Measurements from ENCODE around the gene HPD. TPM values are rescaled to one million over a fixed set of nuclear protein-coding genes. Genes with fewer than 3 reads are reported as not detected.
"Not testable (repeated sequence)": the region's sequence is repeated elsewhere in the genome, so short reads cannot be mapped to it uniquely, and the experiment has no call there.

HPD gene
- total RNA-seq, 1 donor from 2014 or later = not detected

DNA sequence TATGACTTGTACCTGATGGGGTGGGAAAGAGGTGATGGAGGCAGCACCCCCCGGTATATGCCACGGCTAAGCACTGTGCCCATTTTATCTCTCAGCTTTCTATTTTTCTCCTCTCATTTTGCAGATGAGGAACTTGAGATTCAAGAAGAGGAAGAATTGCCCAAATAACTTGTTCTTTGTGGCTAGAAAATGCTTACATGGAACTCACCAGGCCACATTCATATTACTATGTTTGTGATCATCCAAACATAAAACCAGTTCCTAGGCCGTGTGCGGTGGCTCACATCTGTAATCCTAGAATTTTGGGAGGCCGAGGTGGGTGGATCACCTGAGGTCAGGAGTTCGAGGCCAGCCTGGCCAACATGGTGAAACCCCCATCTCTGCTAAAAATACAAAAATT is 15.4 kb upstream of the HPD start:
- Mint-ChIP-seq H3K27ac (ENCODE audit: unreplicated experiment) (no peak overlapping the region), H3K36me3 (ENCODE audit: unreplicated experiment) (no peaks in the 10 kb centered on the region), H3K9me3 (ENCODE audit: unreplicated experiment) (no peaks in the 10 kb centered on the region), H3K27me3 (ENCODE audit: unreplicated experiment) (no peaks in the 10 kb centered on the region), H3K4me1 (ENCODE audit: unreplicated experiment) (peaks cover 3% of the 10 kb centered on the region), H3K4me3 (ENCODE audit: unreplicated experiment) (no peak overlapping the region)
- TF ChIP-seq, protein P1, sequence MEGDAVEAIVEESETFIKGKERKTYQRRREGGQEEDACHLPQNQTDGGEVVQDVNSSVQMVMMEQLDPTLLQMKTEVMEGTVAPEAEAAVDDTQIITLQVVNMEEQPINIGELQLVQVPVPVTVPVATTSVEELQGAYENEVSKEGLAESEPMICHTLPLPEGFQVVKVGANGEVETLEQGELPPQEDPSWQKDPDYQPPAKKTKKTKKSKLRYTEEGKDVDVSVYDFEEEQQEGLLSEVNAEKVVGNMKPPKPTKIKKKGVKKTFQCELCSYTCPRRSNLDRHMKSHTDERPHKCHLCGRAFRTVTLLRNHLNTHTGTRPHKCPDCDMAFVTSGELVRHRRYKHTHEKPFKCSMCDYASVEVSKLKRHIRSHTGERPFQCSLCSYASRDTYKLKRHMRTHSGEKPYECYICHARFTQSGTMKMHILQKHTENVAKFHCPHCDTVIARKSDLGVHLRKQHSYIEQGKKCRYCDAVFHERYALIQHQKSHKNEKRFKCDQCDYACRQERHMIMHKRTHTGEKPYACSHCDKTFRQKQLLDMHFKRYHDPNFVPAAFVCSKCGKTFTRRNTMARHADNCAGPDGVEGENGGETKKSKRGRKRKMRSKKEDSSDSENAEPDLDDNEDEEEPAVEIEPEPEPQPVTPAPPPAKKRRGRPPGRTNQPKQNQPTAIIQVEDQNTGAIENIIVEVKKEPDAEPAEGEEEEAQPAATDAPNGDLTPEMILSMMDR (IDR thresholded peaks at IDR 0.05) = no peak
- no peak for DNase-seq (ENCODE audit: extremely low spot score, unreplicated experiment)

DNA sequence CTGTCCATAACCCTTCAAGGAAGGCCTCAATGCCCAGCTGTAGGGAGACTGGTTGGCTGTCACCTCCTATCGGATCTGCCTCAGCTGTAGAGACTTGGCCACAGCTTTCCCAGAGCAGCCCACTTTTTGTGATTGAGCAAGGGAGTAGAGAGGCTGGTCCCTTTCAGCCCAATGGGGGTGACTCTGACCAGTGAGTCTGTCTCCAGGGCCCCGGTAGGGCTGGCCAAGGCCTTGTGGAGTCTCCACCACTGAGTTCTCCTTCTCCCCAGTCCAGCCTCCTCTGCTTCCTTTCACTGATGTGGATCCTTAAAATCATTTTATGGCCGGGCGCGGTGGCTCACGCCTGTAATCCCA is 14.5 kb upstream of the HPD start:
- TF ChIP-seq, protein P1 (IDR thresholded peaks at IDR 0.05) = no peak
- Mint-ChIP-seq H3K9me3 (ENCODE audit: unreplicated experiment) (no peaks in the 10 kb centered on the region), H3K4me1 (ENCODE audit: unreplicated experiment) (peaks cover 3% of the 10 kb centered on the region), H3K27ac (ENCODE audit: unreplicated experiment) (no peak overlapping the region), H3K27me3 (ENCODE audit: unreplicated experiment) (no peaks in the 10 kb centered on the region), H3K4me3 (ENCODE audit: unreplicated experiment) (no peak overlapping the region), H3K36me3 (ENCODE audit: unreplicated experiment) (no peaks in the 10 kb centered on the region)
- DNase-seq (ENCODE audit: extremely low spot score, unreplicated experiment) = no peak

DNA sequence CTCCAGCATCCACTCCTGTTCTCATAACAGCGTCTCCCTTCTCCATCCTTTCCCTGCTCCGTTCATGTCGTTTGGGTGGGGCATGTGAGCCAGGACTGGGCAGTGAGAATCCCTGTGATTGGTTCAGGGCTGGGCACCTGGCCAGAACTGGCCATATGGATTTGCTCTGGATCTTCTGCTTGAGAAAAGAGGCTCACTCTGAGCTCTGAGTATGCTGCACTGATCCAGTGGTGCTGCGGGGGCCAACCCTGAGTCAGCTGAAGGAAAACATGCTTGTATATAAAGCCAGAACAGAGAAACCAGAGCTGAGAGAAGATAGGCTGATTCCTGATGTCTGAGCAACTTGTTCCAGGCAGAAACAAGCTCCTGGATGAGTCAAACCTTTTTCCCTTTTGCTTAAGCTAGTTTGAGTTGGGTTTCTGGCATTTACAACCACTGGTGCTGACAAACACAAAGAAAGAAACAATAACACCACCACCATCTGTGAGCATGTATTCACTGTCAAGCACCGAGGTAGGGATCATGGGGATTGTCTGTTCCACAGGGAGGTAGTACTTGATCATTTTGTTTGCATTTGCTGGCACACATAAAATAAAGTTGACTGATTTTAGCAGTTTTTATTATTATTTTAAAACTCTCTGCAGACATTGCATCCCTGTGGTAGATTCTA is 14.0 kb upstream of the HPD start:
- H3K9me3 Mint-ChIP-seq (ENCODE audit: unreplicated experiment) = no peaks in the 10 kb centered on the region
- TF ChIP-seq, protein P1 (IDR thresholded peaks at IDR 0.05) = no peak
- no peaks in the 10 kb centered on the region for H3K36me3 Mint-ChIP-seq (ENCODE audit: unreplicated experiment)
- no peak for DNase-seq (ENCODE audit: extremely low spot score, unreplicated experiment)
- H3K27me3 Mint-ChIP-seq (ENCODE audit: unreplicated experiment) = no peaks in the 10 kb centered on the region
- H3K4me3 Mint-ChIP-seq (ENCODE audit: unreplicated experiment) = no peak overlapping the region
- no peak overlapping the region for H3K27ac Mint-ChIP-seq (ENCODE audit: unreplicated experiment)
- peaks cover 3% of the 10 kb centered on the region for H3K4me1 Mint-ChIP-seq (ENCODE audit: unreplicated experiment)

DNA sequence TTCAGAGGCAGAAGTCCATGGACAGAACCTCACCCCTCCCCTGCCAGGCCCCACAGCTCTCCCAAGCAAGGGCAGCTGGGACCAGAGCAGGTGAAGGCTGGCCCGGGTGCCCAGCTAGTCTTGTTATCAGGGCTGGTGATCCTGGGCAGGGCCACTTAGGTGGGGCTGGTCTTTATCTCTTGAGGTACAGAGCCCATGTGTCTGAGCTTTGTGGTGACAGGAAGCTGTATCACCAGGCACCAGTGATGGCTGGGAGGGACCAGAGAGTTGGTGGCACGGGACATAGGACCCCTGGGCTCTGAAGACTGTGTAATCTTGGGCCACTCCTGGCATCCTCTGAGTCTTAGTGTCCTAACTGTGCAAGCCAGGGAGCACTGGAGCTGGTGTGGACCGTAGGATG is 12.8 kb upstream of the HPD start:
- TF ChIP-seq, protein P1 (IDR thresholded peaks at IDR 0.05) = no peak
- no peak overlapping the region for H3K4me3 Mint-ChIP-seq (ENCODE audit: unreplicated experiment)
- H3K4me1 Mint-ChIP-seq (ENCODE audit: unreplicated experiment) = peaks cover 3% of the 10 kb centered on the region
- no peak overlapping the region for H3K27ac Mint-ChIP-seq (ENCODE audit: unreplicated experiment)
- DNase-seq (ENCODE audit: extremely low spot score, unreplicated experiment) = no peak
- H3K27me3 Mint-ChIP-seq (ENCODE audit: unreplicated experiment) = no peaks in the 10 kb centered on the region
- H3K36me3 Mint-ChIP-seq (ENCODE audit: unreplicated experiment) = no peaks in the 10 kb centered on the region
- H3K9me3 Mint-ChIP-seq (ENCODE audit: unreplicated experiment) = no peaks in the 10 kb centered on the region

DNA sequence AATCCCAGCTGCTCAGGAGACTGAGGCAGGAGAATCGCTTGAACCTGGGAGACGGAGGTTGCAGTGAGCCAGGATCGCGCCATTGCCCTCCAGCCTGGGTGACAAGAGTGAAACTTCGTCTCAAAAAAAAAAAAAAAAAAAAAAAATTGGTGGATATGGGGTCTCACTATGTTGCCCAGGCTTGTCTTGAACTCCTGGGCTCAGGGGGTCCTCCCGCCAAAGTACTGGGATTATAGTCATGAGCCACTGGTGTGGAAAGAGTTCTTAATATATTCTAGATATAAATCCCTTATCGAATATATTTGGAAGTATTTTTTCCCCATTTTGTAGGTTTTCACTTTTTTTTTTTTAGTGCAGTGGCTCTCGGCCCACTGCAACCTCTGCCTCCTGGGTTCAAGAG is 10.6 kb upstream of the HPD start:
- H3K4me1 Mint-ChIP-seq (ENCODE audit: unreplicated experiment); H3K27ac Mint-ChIP-seq (ENCODE audit: unreplicated experiment); DNase-seq (ENCODE audit: extremely low spot score, unreplicated experiment); H3K4me3 Mint-ChIP-seq (ENCODE audit: unreplicated experiment); H3K36me3 Mint-ChIP-seq (ENCODE audit: unreplicated experiment); H3K9me3 Mint-ChIP-seq (ENCODE audit: unreplicated experiment); H3K27me3 Mint-ChIP-seq (ENCODE audit: unreplicated experiment): not testable (repeated sequence)

DNA sequence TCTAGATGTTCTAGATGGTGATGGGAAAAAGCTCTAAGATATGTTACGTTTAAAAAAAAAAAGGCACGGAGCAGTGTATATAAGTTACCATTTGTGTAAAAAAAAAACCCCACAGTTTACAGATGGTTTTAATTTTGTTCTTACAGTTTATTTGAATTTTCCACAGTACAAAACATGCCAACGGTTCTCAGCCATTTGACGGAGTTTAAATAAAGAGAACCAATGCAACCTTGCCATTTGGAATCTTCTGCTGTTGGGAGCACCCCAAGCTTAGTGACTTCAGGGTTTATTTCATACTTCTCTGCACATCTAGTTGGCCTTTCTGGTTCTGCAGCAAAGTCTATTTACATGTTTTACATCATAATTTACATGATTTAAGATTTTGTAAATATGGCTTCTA is 7.7 kb upstream of the HPD start:
- H3K4me3 Mint-ChIP-seq (ENCODE audit: unreplicated experiment) = no peak overlapping the region
- H3K27me3 Mint-ChIP-seq (ENCODE audit: unreplicated experiment) = no peaks in the 10 kb centered on the region
- no peaks in the 10 kb centered on the region for H3K36me3 Mint-ChIP-seq (ENCODE audit: unreplicated experiment)
- H3K9me3 Mint-ChIP-seq (ENCODE audit: unreplicated experiment) = no peaks in the 10 kb centered on the region
- H3K27ac Mint-ChIP-seq (ENCODE audit: unreplicated experiment) = no peak overlapping the region
- peaks cover 9% of the 10 kb centered on the region for H3K4me1 Mint-ChIP-seq (ENCODE audit: unreplicated experiment)
- no peak for DNase-seq (ENCODE audit: extremely low spot score, unreplicated experiment)
- TF ChIP-seq, protein P1 (IDR thresholded peaks at IDR 0.05) = no peak

Data from osteocyte (in vitro differentiated cells).